Gastroesophageal sphincter (tissue), 4 donors: ENCODE data around the gene ANKRD23. TPM values are rescaled to one million over a fixed set of nuclear protein-coding genes. Genes with fewer than 3 reads are reported as not detected.

Experiments used
- ATAC-seq: fragments of 150-250 bp; one replicate; pipeline ENCODE4 v1.9.1; 2016; ENCODE audit warnings: mild to moderate bottlenecking, moderate library complexity
- H3K27ac ChIP-seq, 4 donors: fragments of 200-600 bp; sonication (generic) in 3 of 4; 1 replicate in 3 of 4; 2 replicates in 1 of 4; pipeline ENCODE4 v1.5.1; 2016 to 2019
- H3K27me3 ChIP-seq: fragments of 200-600 bp; sonication (generic); one replicate; pipeline ENCODE4 v1.5.1; 2019
- H3K36me3 ChIP-seq, 2 donors: fragments of 200-600 bp; sonication (generic); one replicate each; pipeline ENCODE4 v1.5.1; 2019; ENCODE audit warnings: control low read depth in 1 of 2
- H3K4me1 ChIP-seq, 3 donors: fragments of 200-600 bp; sonication (generic); 1 replicate in 2 of 3; 2 replicates in 1 of 3; pipeline ENCODE4 v1.5.1; 2016 to 2019; ENCODE audit warnings: control low read depth in 2 of 3
- H3K4me3 ChIP-seq, 2 donors: fragments of 200-600 bp; sonication (generic); one replicate each; pipeline ENCODE4 v1.5.1; 2019; ENCODE audit warnings: mild to moderate bottlenecking in 1 of 2, moderate library complexity in 1 of 2
- H3K9me3 ChIP-seq, 3 donors: fragments of 200-600 bp; sonication (generic); one replicate each; pipeline ENCODE4 v1.5.1; 2017 to 2019; ENCODE audit warnings: control low read depth in 2 of 3
- EP300 ChIP-seq: sonication (generic); formaldehyde crosslinking; IDR thresholded peaks from one replicate; pipeline ENCODE4 v1.6.1; 2017; ENCODE audit warnings: antibody characterized with exemption, mild to moderate bottlenecking
- POLR2A ChIP-seq, 2 donors: fragments of 450-650 bp; IDR thresholded peaks; one replicate each; pipeline ENCODE4 v1.6.1; 2017; ENCODE audit warnings: antibody characterized with exemption in 2 of 2, mild to moderate bottlenecking in 2 of 2, moderate library complexity in 1 of 2
- POLR2AphosphoS5 ChIP-seq: sonication (generic); formaldehyde crosslinking; IDR thresholded peaks from one replicate; pipeline ENCODE4 v1.6.1; 2017; ENCODE audit warnings: antibody characterized with exemption
- WGBS, 2 donors: methylation state at CpG; one replicate each; pipeline ENCODE4 v1.1.5; 2018; ENCODE audit warnings: low coverage in 1 of 2; 5-methylcytosine and 5-hydroxymethylcytosine counted together
- total RNA-seq, 4 donors: library from RNA; depleted of rRNA; stranded (reverse); fragments of >200 nt; gene quantifications; one replicate each; pipeline ENCODE4 v1.1.0, GENCODE V29; 2016
- TF ChIP-seq, protein P1 (sequence below), 4 experiments: fragments of 200-600 bp in 2 of 4; fragments of 450-650 bp in 2 of 4; sonication (generic) in 1 of 4; IDR thresholded peaks; one replicate each; pipeline ENCODE4 v1.5.1; 2017 to 2019; ENCODE audit warnings: antibody characterized with exemption in 4 of 4, mild to moderate bottlenecking in 2 of 4, moderate library complexity in 2 of 4

Gene ANKRD23
- total RNA-seq, 4 donors from 2014 or later: 1.2 to 4.9 (median 3.1) TPM

GRCh38 chr2:96879545-96880040 lies 35.8 kb upstream of the ANKRD23 start:
- H3K4me3 ChIP-seq: no peak overlapping the region
- H3K27me3 ChIP-seq: no peaks in the 10 kb centered on the region
- H3K36me3 ChIP-seq: no peaks in the 10 kb centered on the region
- TF ChIP-seq POLR2AphosphoS5: no peak
- TF ChIP-seq, protein P1, sequence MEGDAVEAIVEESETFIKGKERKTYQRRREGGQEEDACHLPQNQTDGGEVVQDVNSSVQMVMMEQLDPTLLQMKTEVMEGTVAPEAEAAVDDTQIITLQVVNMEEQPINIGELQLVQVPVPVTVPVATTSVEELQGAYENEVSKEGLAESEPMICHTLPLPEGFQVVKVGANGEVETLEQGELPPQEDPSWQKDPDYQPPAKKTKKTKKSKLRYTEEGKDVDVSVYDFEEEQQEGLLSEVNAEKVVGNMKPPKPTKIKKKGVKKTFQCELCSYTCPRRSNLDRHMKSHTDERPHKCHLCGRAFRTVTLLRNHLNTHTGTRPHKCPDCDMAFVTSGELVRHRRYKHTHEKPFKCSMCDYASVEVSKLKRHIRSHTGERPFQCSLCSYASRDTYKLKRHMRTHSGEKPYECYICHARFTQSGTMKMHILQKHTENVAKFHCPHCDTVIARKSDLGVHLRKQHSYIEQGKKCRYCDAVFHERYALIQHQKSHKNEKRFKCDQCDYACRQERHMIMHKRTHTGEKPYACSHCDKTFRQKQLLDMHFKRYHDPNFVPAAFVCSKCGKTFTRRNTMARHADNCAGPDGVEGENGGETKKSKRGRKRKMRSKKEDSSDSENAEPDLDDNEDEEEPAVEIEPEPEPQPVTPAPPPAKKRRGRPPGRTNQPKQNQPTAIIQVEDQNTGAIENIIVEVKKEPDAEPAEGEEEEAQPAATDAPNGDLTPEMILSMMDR (IDR thresholded peaks at IDR 0.05): no peak
- TF ChIP-seq POLR2A (IDR thresholded peaks at IDR 0.05): no peak
- no peak for TF ChIP-seq EP300
- 88% methylated on average over 7 of the region's 18 CpGs; no CpG with 5 or more reads in 1 of the 2 donors for WGBS, 2 donors
- peaks cover 0 to 10% (median 5%) of the 10 kb centered on the region in 3 donors for H3K4me1 ChIP-seq
- H3K9me3 ChIP-seq: no peaks in the 10 kb centered on the region
- no peak for ATAC-seq
- no peak overlapping the region for H3K27ac ChIP-seq

- ATAC-seq: no peak
Measured at GRCh38 chr2:96878796-96879544, 35.1 kb upstream of the ANKRD23 start.

DNA sequence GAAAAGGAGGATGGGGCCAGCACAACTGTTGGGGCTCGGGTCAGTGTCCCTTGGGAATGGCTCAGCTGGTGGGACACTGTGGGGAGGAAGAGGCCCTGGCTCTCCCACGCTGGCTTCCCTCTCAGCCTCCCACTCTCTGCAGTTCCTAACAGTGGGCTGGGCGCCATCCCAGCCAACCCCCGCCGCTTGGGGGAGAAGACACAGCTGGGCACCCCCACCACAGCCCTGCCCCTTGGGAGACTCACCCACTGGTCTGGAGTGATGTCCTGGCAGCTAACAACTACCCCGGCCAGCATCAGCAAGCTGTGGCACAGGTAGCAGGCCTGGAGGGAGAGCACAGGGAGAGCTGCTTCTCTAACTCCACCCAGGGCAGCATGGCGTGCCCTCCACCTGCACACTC lies 34.4 kb upstream of the ANKRD23 start:
- no peaks in the 10 kb centered on the region for H3K27me3 ChIP-seq
- no peaks in the 10 kb centered on the region for H3K9me3 ChIP-seq
- H3K4me3 ChIP-seq: no peak overlapping the region
- TF ChIP-seq POLR2A (IDR thresholded peaks at IDR 0.05) (no peak), POLR2AphosphoS5 (no peak), EP300 (no peak)
- TF ChIP-seq, protein P1 (IDR thresholded peaks at IDR 0.05): no peak
- peaks cover 0 to 25% (median 14%) of the 10 kb centered on the region in 3 donors for H3K4me1 ChIP-seq
- H3K27ac ChIP-seq: no peak overlapping the region
- WGBS, 2 donors: 60 to 100% methylated on average over 1 to 2 of the region's 7 CpGs
- H3K36me3 ChIP-seq: no peaks in the 10 kb centered on the region
- ATAC-seq: no peak

More at GRCh38 chr2:96878796-96879544, 35.1 kb upstream of the ANKRD23 start:
- H3K27ac ChIP-seq: no peak overlapping the region
- TF ChIP-seq, protein P1 (IDR thresholded peaks at IDR 0.05): no peak
- no peak for TF ChIP-seq POLR2A (IDR thresholded peaks at IDR 0.05)
- no peak for TF ChIP-seq EP300
- no peak for TF ChIP-seq POLR2AphosphoS5
- 60 to 80% methylated on average over 1 to 3 of the region's 22 CpGs for WGBS, 2 donors
- H3K9me3 ChIP-seq: no peaks in the 10 kb centered on the region
- H3K27me3 ChIP-seq: no peaks in the 10 kb centered on the region
- H3K4me3 ChIP-seq: no peak overlapping the region
- no peaks in the 10 kb centered on the region for H3K36me3 ChIP-seq
- peaks cover 0 to 17% (median 11%) of the 10 kb centered on the region in 3 donors for H3K4me1 ChIP-seq

- Histone ChIP-seq H3K4me1 (peaks cover 0 to 30% (median 17%) of the 10 kb centered on the region in 3 donors), H3K27me3 (no peaks in the 10 kb centered on the region), H3K4me3 (no peak overlapping the region), H3K9me3 (no peaks in the 10 kb centered on the region), H3K27ac (no peak overlapping the region), H3K36me3 (no peaks in the 10 kb centered on the region)
- ATAC-seq: no peak
- TF ChIP-seq POLR2A (IDR thresholded peaks at IDR 0.05) (no peak), EP300 (no peak), POLR2AphosphoS5 (no peak)
- TF ChIP-seq, protein P1 (IDR thresholded peaks at IDR 0.05): no peak
- 86% methylated on average over 11 of the region's 15 CpGs; no CpG with 5 or more reads in 1 of the 2 donors for WGBS, 2 donors
Measured at GRCh38 chr2:96877631-96878092, 33.8 kb upstream of the ANKRD23 start.

DNA sequence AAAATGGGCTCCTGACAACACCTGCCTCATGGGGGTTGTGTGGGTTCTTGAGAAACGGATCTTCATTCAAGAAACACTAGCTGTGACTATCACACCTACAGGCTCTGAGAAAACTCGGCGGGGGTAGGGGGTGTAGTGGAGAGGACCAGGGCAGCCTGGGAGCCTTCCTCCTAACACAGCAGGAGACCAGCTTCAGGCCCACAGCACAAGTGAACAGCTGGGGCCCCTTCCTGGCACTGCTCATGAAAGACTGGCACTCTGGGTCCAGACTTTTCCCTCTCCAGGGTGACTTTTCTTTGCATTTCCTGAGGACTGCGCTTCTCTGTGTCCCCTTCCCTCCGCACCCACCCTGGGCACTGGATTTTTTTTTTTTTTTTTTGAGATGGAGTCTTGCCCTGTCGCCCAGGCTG lies 33.2 kb upstream of the ANKRD23 start:
- 78 to 80% methylated on average over 1 to 5 of the region's 6 CpGs for WGBS, 2 donors
- TF ChIP-seq POLR2AphosphoS5 (no peak), POLR2A (IDR thresholded peaks at IDR 0.05) (no peak), EP300 (no peak)
- TF ChIP-seq, protein P1 (IDR thresholded peaks at IDR 0.05): no peak
- peaks cover 0 to 31% (median 17%) of the 10 kb centered on the region in 3 donors for H3K4me1 ChIP-seq
- no peak overlapping the region for H3K4me3 ChIP-seq
- no peak for ATAC-seq
- no peak overlapping the region for H3K27ac ChIP-seq
- no peaks in the 10 kb centered on the region for H3K27me3 ChIP-seq
- no peaks in the 10 kb centered on the region for H3K36me3 ChIP-seq
- H3K9me3 ChIP-seq: no peaks in the 10 kb centered on the region
